Neural cell (in vitro differentiated cells): ENCODE measurements around the gene CLCN1.

Experiments
- CTCF ChIP-seq: fragments of 450-650 bp; IDR thresholded peaks from 2 replicates; pipeline ENCODE4 v1.5.1; 2014; ENCODE audit warnings: antibody characterized with exemption, mild to moderate bottlenecking, moderate library complexity; ENCODE audit not compliant: poor library complexity, severe bottlenecking
- EZH2 ChIP-seq: fragments of 200-600, 300-800 bp; shearing (Covaris generic), sonication (generic); IDR thresholded peaks from 2 replicates; pipeline ENCODE4 v1.6.1; 2014; ENCODE audit warnings: antibody characterized with exemption, low read length, borderline replicate concordance, mild to moderate bottlenecking; ENCODE audit not compliant: insufficient read depth, poor library complexity, severe bottlenecking
- TAF1 ChIP-seq: IDR thresholded peaks from 2 replicates; pipeline ENCODE4 v1.6.1; 2012; ENCODE audit warnings: low read depth

- TF ChIP-seq EZH2 = no peak
- TF ChIP-seq CTCF = no peak
- no peak for TF ChIP-seq TAF1
These were observed 83.2 kb downstream of the CLCN1 start for GRCh38 chr7:143399151-143399550.
